K562 (cell line): ENCODE measurements around the gene SPTLC1. TPM values are rescaled to one million over a fixed set of nuclear protein-coding genes. Genes with fewer than 3 reads are reported as not detected.

Source experiments
- CC2D1A ChIP-seq: fragments of 450-650 bp; IDR thresholded peaks from 2 replicates; pipeline ENCODE4 v1.6.1; 2017; ENCODE audit warnings: mild to moderate bottlenecking
- HOMEZ ChIP-seq: fragments of 250-450 bp; sonication (Bioruptor Pico); IDR thresholded peaks from 2 replicates; pipeline ENCODE4 v1.4.0; 2020; ENCODE audit warnings: mild to moderate bottlenecking, moderate library complexity
- MTA3 ChIP-seq: fragments of 450-650 bp; formaldehyde crosslinking; IDR thresholded peaks from 2 replicates; pipeline ENCODE4 v1.6.1; 2017; ENCODE audit warnings: mild to moderate bottlenecking, borderline replicate concordance
- PHB2 ChIP-seq: fragments of 450-650 bp; IDR thresholded peaks from 2 replicates; pipeline ENCODE4 v1.6.1; 2017; ENCODE audit warnings: low read depth
- RNF2 ChIP-seq: sonication (generic); IDR thresholded peaks from 2 replicates; pipeline ENCODE4 v1.6.1; 2016
- SMARCC2 ChIP-seq: fragments of 450-650 bp; IDR thresholded peaks from 2 replicates; pipeline ENCODE4 v1.6.1; 2017; ENCODE audit warnings: antibody characterized with exemption, moderate library complexity, mild to moderate bottlenecking, low read depth
- TFAP4 ChIP-seq: sonication (generic); formaldehyde crosslinking; IDR thresholded peaks from 2 replicates; pipeline ENCODE4 v1.8.0; 2022; ENCODE audit warnings: missing genetic modification reagents, mild to moderate bottlenecking, moderate library complexity, borderline replicate concordance
- ZNF518B ChIP-seq: fragments of 250-450 bp; sonication (Bioruptor Pico); IDR thresholded peaks from 2 replicates; pipeline ENCODE4 v1.5.0; 2021; ENCODE audit warnings: mild to moderate bottlenecking, moderate library complexity
- polyA plus RNA-seq, 8 experiments: library from polyadenylated mRNA; depleted of rRNA in 4 of 8; stranded (reverse) in 5 of 8; unstranded in 3 of 8; fragments of >200 nt; fragmentation: Nextera tagmentation in 2 of 8; fragmentation: Illumina TruSeq in 1 of 8; extraction: Ambion mirVana in 2 of 8; extraction: Trizol in 1 of 8; gene quantifications; 2 replicates each; pipeline versions ENCODE4 v1.2.1 to v1.2.3, GENCODE V29; 2011 to 2014; ENCODE audit warnings: inconsistent platforms in 1 of 8, missing spikeins in 1 of 8
- total RNA-seq, 7 experiments: library from RNA; depleted of rRNA in 6 of 7; stranded (reverse); fragments of >200 nt in 6 of 7; fragmentation: Illumina TruSeq in 2 of 7; extraction: Trizol in 2 of 7; gene quantifications; 2 replicates each; pipeline versions ENCODE4 v1.2.1 to v1.2.3, GENCODE V29; 2011 to 2021; ENCODE audit warnings: low replicate concordance in 1 of 7

The SPTLC1 gene
- total and polyA plus RNA-seq, 9 of the 15 experiments (the other 6 are each of a cell fraction or from before 2014, with no cell fraction given), result 58.8 to 125 (median 84.5) TPM

DNA sequence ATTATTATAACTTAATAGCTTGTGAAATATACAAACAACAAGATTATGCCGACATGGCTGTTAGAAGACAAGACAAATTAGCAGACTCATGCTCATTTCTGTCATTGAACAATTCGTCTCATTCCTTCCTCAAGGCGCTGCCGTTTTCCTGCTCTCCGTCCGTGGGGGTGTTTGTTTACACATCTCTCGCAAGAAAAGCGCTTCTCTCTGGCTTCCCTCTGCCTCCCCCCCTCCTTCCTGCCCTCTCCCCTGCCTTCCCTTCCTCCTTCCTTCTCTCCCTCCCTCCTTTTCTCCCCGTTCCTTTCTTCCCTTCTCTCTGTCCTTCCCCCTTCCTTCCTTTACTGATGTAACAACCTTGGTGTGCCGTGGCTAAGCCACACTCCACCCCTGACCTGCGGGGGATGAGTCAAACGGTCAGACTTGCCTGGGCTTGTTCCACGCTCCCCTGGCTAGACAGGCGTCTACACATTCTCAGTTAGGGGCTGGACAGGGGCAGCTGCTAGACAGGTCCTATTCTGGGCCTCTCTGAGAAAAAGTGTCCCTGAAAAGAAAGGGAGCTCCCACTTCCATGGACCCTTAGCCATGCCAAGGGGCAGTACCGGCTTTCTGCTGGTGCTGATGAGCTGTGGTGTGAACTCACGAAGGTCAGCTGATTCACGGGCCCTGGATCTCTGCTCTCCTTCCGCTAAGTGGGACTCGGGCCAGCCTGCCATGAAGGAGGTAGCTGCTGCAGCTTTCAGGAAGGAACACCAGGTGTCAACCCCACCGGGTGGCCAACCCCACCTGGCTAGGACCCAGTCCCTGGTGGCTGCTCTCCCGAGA is 32.0 kb upstream of the SPTLC1 start (continued):
- TF ChIP-seq CC2D1A (peak; percentile 60; the same call in 1 of the 2 replicates), ZNF518B (no peak), MTA3 (peak; percentile 67; the same call in 1 of the 2 replicates), SMARCC2 (peak; percentile 50; the same call in 1 of the 2 replicates), HOMEZ (CRISPR knock-in tag) (no peak), RNF2 (peak; percentile 54; the same call in 1 of the 2 replicates), TFAP4 (CRISPR knock-in tag) (peak; percentile 71; the same call in 1 of the 2 replicates), PHB2 (0 out of 2 replicates have a peak, but pooled peaks have one; percentile 45)
